A673 (cell line): ENCODE data around the gene BCAR3. TPM values are rescaled to one million over a fixed set of nuclear protein-coding genes. Genes with fewer than 3 reads are reported as not detected.

ENCODE experiments used
- BruUV-seq: library from RNA; stranded (reverse); fragments of 400-500 nt; replicated peaks from 2 replicates; lab custom pipeline; 2021; lab: Mats Ljungman, UMichigan
- CTCF ChIA-PET: fragments of 300-600 bp; sonication (Branson Sonifier 250); formaldehyde crosslinking; loops from one replicate; lab custom pipeline; 2022; ENCODE audit warnings: antibody characterized with exemption; lab: Charles Lee
- POLR2A ChIA-PET: fragments of 300-600 bp; sonication (Branson Sonifier 250); formaldehyde crosslinking; loops from one replicate; lab custom pipeline; 2022; ENCODE audit warnings: antibody characterized with exemption; ENCODE audit not compliant: low non-redundant PET; lab: Charles Lee
- DNase-seq: peaks from one replicate; pipeline ENCODE4 v3.0.0-alpha.2; 2015; ENCODE audit warnings: low spot score
- H3K27ac ChIP-seq: fragments of 200-600 bp; sonication (generic); 2 replicates; pipeline ENCODE4 v1.5.1; 2016; ENCODE audit warnings: mixed run types, low read depth, mild to moderate bottlenecking, mixed read lengths, antibody characterized with exemption, low read length; ENCODE audit not compliant: poor library complexity, severe bottlenecking
- H3K27me3 ChIP-seq: fragments of 200-600 bp; sonication (generic); replicated peaks from 2 replicates; pipeline ENCODE4 v1.6.1; 2017; ENCODE audit warnings: mixed run types, low read depth, mild to moderate bottlenecking, mixed read lengths, antibody characterized with exemption, low read length; ENCODE audit not compliant: insufficient read depth, poor library complexity
- H3K36me3 ChIP-seq: fragments of 200-600 bp; sonication (generic); 2 replicates; pipeline ENCODE4 v1.6.1; 2016; ENCODE audit warnings: mixed run types, mild to moderate bottlenecking, mixed read lengths, antibody characterized with exemption, low read length; ENCODE audit not compliant: insufficient read depth, poor library complexity, severe bottlenecking
- H3K4me1 ChIP-seq: fragments of 200-600 bp; sonication (generic); 2 replicates; pipeline ENCODE4 v1.6.1; 2017; ENCODE audit warnings: mixed run types, mild to moderate bottlenecking, mixed read lengths, antibody characterized with exemption, low read length; ENCODE audit not compliant: insufficient read depth, poor library complexity, severe bottlenecking
- H3K4me3 ChIP-seq: fragments of 200-600 bp; sonication (generic); 2 replicates; pipeline ENCODE4 v1.5.1; 2016; ENCODE audit warnings: low read depth, mixed run types, mild to moderate bottlenecking, mixed read lengths, low read length; ENCODE audit not compliant: poor library complexity, severe bottlenecking
- H3K9me3 ChIP-seq: fragments of 200-600 bp; sonication (generic); 2 replicates; pipeline ENCODE4 v1.6.1; 2016; ENCODE audit warnings: mixed run types, low read depth, mild to moderate bottlenecking, mixed read lengths, antibody characterized with exemption, low read length; ENCODE audit not compliant: poor library complexity, severe bottlenecking
- CTCF ChIP-seq: fragments of 300-800, 200-600 bp; sonication (generic); conservative IDR thresholded peaks from 2 replicates; pipeline ENCODE4 v1.5.1; 2017; ENCODE audit warnings: low read depth, mild to moderate bottlenecking, antibody characterized with exemption, low read length, moderate library complexity, mixed read lengths
- EZH2 ChIP-seq: fragments of 200-600 bp; sonication (generic); IDR thresholded peaks from 2 replicates; pipeline ENCODE4 v1.6.1; 2017; ENCODE audit warnings: borderline replicate concordance, low read depth, mild to moderate bottlenecking, mixed read lengths, antibody characterized with exemption, low read length; ENCODE audit not compliant: poor library complexity, severe bottlenecking
- intact Hi-C: fragments of 100-400 bp; cut with micrococcal nuclease; formaldehyde crosslinking; loops from one replicate; pipeline ENCODE4 v1.10.0; 2022; ENCODE audit not compliant: unreplicated experiment
- total RNA-seq: library from RNA; stranded (reverse); gene quantifications from 2 replicates; pipeline ENCODE4 v1.2.3, GENCODE V29; 2021

The BCAR3 gene
- total RNA-seq, 1 experiment from 2014 or later = 0.90 TPM

- intact Hi-C loops = no loop called here
Measured at GRCh38 chr1:93559695-93560094, 121.9 kb downstream of the BCAR3 start.

GRCh38 chr1:93559045-93559444 is 122.6 kb downstream of the BCAR3 start:
- no peak for DNase-seq
- ChIA-PET POLR2A (no interaction called here), CTCF (no interaction called here)
- TF ChIP-seq CTCF = no peak
- no peak for TF ChIP-seq EZH2
- Histone ChIP-seq H3K36me3 (no peaks in the 10 kb centered on the region), H3K27me3 (no peaks in the 10 kb centered on the region), H3K4me3 (no peak overlapping the region), H3K4me1 (no peaks in the 10 kb centered on the region), H3K27ac (no peak overlapping the region), H3K9me3 (peaks cover 7% of the 10 kb centered on the region)
- no TSS peak for BruUV-seq
- intact Hi-C loops = no loop called here

More at GRCh38 chr1:93559695-93560094, 121.9 kb downstream of the BCAR3 start:
- BruUV-seq = no TSS peak
- H3K4me3 ChIP-seq = no peak overlapping the region
- TF ChIP-seq CTCF (no peak), EZH2 (no peak)
- no peaks in the 10 kb centered on the region for H3K36me3 ChIP-seq
- ChIA-PET POLR2A (no interaction called here), CTCF (no interaction called here)
- DNase-seq = no peak
- H3K27me3 ChIP-seq = no peaks in the 10 kb centered on the region
- H3K27ac ChIP-seq = no peak overlapping the region
- H3K9me3 ChIP-seq = peaks cover 7% of the 10 kb centered on the region
- H3K4me1 ChIP-seq = no peaks in the 10 kb centered on the region

GRCh38 chr1:93556291-93556690 is 125.3 kb downstream of the BCAR3 start:
- Histone ChIP-seq H3K27ac (no peak overlapping the region), H3K4me1 (peaks cover 3% of the 10 kb centered on the region), H3K4me3 (no peak overlapping the region), H3K9me3 (peaks cover 7% of the 10 kb centered on the region), H3K27me3 (no peaks in the 10 kb centered on the region), H3K36me3 (no peaks in the 10 kb centered on the region)
- TF ChIP-seq EZH2 (no peak), CTCF (no peak)
- CTCF ChIA-PET = no interaction called here
- no TSS peak for BruUV-seq
- POLR2A ChIA-PET = no interaction called here
- intact Hi-C loops = no loop called here
- no peak for DNase-seq
